OCI-LY3 (cell line): ENCODE measurements around the gene SULT2A1.

Experiments
- H2AFZ ChIP-seq: fragments of 200-600, 300-600 bp; shearing (Covaris generic); 2 replicates; pipeline ENCODE4 v1.6.0; 2014; ENCODE audit warnings: antibody characterized with exemption, low read depth, low read length
- H3K27ac ChIP-seq: fragments of 200-600, 300-600 bp; sonication (generic); 2 replicates; pipeline ENCODE4 v1.5.1; 2014; ENCODE audit warnings: mild to moderate bottlenecking, low read length, moderate library complexity, mixed read lengths
- H3K27me3 ChIP-seq: fragments of 200-600, 300-600 bp; sonication (generic); 2 replicates; pipeline ENCODE4 v1.6.1; 2014; ENCODE audit warnings: low read depth, low read length, mixed read lengths
- H3K36me3 ChIP-seq: fragments of 200-600, 300-600 bp; sonication (generic); replicated peaks from 2 replicates; pipeline ENCODE3; 2014; ENCODE audit warnings: low read depth, low read length, mixed read lengths
- H3K4me1 ChIP-seq: fragments of 300-600, 200-600 bp; sonication (generic); 2 replicates; pipeline ENCODE4 v1.6.1; 2014; ENCODE audit warnings: low read length, mixed read lengths
- H3K4me2 ChIP-seq: fragments of 200-600, 300-600 bp; sonication (generic); 2 replicates; pipeline ENCODE4 v1.6.1; 2014; ENCODE audit warnings: low read length, mixed read lengths
- H3K4me3 ChIP-seq: fragments of 300-600, 200-600 bp; sonication (generic); 2 replicates; pipeline ENCODE4 v1.5.1; 2014; ENCODE audit warnings: antibody characterized with exemption, mild to moderate bottlenecking, low read length, moderate library complexity
- H3K79me2 ChIP-seq: fragments of 300-600, 200-600 bp; shearing (Covaris generic); 2 replicates; pipeline ENCODE4 v1.6.1; 2014; ENCODE audit warnings: mild to moderate bottlenecking, low read length, mixed read lengths
- H3K9ac ChIP-seq: fragments of 300-600, 200-600 bp; shearing (Covaris generic); 2 replicates; pipeline ENCODE4 v1.6.0; 2014; ENCODE audit warnings: mild to moderate bottlenecking, low read length, moderate library complexity
- H3K9me3 ChIP-seq: fragments of 200-600, 300-600 bp; shearing (Covaris generic); 2 replicates; pipeline ENCODE4 v1.6.1; 2014; ENCODE audit warnings: low read length, mixed read lengths; ENCODE audit not compliant: insufficient read depth
- H4K20me1 ChIP-seq: fragments of 200-600, 300-600 bp; sonication (generic); 2 replicates; pipeline ENCODE4 v1.6.1; 2016; ENCODE audit warnings: low read length, mixed read lengths; ENCODE audit not compliant: insufficient read depth
- EZH2phosphoT487 ChIP-seq: fragments of 200-600 bp; shearing (Covaris generic); IDR thresholded peaks from 2 replicates; pipeline ENCODE4 v1.6.1; 2018; ENCODE audit warnings: antibody characterized with exemption, mixed run types, low read depth
- TF ChIP-seq, protein P1 (sequence below): fragments of 200-600, 300-600 bp; sonication (generic); IDR thresholded peaks from 2 replicates; pipeline ENCODE4 v1.5.1; 2014; ENCODE audit warnings: antibody characterized with exemption, low read length, low read depth

SULT2A1 gene

DNA sequence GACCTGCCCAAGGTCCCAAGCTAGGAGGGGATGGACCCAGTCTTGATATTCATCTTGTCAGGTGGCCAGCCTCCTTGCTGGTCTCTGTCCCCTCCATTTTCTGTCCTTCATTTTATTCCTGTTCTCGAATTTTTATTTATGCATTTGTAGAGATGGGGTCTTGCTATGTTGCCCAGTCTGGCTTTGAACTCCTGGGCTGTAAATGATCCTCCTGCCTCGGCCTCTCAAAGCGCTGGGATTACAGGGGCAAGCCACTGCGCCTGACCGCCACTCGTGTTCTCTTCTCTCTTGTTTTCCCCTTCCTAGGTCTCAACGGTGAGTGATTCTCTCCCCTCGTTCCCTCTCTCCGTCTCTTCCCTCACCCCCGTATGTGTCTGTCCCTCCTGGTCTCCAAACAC, 37.7 kb downstream of the SULT2A1 start:
- H3K4me2 ChIP-seq = no peak overlapping the region
- no peaks in the 10 kb centered on the region for H4K20me1 ChIP-seq
- H3K27ac ChIP-seq = no peak overlapping the region
- no peaks in the 10 kb centered on the region for H3K9me3 ChIP-seq
- H3K27me3 ChIP-seq = peaks cover 3% of the 10 kb centered on the region; the same call in 1 of the 2 replicates
- H3K4me3 ChIP-seq = no peak overlapping the region
- no peaks in the 10 kb centered on the region for H3K79me2 ChIP-seq
- no peak overlapping the region for H2AFZ ChIP-seq
- TF ChIP-seq EZH2phosphoT487 = no peak
- TF ChIP-seq, protein P1, sequence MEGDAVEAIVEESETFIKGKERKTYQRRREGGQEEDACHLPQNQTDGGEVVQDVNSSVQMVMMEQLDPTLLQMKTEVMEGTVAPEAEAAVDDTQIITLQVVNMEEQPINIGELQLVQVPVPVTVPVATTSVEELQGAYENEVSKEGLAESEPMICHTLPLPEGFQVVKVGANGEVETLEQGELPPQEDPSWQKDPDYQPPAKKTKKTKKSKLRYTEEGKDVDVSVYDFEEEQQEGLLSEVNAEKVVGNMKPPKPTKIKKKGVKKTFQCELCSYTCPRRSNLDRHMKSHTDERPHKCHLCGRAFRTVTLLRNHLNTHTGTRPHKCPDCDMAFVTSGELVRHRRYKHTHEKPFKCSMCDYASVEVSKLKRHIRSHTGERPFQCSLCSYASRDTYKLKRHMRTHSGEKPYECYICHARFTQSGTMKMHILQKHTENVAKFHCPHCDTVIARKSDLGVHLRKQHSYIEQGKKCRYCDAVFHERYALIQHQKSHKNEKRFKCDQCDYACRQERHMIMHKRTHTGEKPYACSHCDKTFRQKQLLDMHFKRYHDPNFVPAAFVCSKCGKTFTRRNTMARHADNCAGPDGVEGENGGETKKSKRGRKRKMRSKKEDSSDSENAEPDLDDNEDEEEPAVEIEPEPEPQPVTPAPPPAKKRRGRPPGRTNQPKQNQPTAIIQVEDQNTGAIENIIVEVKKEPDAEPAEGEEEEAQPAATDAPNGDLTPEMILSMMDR = no peak
- no peaks in the 10 kb centered on the region for H3K36me3 ChIP-seq
- H3K4me1 ChIP-seq = no peaks in the 10 kb centered on the region
- H3K9ac ChIP-seq = no peak overlapping the region

DNA sequence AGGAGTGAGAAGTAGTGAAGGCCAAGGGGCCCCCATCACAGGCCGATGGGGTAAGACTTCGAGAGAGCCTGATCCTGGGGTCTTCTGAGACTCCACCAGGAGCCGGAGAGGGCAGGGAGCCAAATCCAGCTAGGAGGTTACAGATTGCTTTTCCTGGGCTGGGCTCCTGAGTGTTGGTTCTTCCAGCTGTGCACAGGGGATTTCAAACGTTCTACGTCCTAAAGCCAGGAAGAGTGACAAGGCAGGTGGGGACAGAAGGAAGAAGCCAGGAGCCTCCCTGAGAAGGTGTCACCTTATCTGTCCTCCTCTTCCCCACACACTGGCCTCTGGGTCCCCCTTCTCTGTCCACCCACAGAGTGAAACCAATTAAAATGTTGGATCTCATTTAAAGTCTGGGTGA, 43.2 kb downstream of the SULT2A1 start:
- H3K4me2 ChIP-seq = no peak overlapping the region
- TF ChIP-seq, protein P1 = no peak
- TF ChIP-seq EZH2phosphoT487 = no peak

DNA sequence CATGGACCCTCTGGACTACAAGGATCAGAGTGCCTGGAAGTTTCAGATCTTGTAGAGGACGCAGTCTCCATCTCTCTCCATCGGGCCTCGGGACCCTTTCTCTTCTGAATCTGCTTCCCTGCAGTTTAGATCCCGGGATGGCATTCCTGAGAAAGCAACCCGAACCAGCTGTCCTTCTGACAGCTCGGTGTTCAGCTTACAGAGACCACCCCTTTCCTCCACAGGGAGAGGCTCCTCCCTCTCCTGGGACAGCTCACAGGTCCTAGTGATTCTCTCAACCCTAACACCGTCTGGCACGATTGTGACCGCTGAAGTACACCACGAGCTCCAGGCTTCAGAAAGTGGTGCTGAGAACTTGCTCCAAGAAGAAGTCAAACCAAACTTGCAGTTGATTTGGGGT, 46.2 kb downstream of the SULT2A1 start:
- Histone ChIP-seq H3K27ac (no peak overlapping the region), H2AFZ (no peak overlapping the region)

More for the DNA sequence above, 43.2 kb downstream of the SULT2A1 start:
- H3K9ac ChIP-seq = no peak overlapping the region
- H3K27ac ChIP-seq = no peak overlapping the region
- no peaks in the 10 kb centered on the region for H3K79me2 ChIP-seq
- no peaks in the 10 kb centered on the region for H3K9me3 ChIP-seq
- H3K36me3 ChIP-seq = no peaks in the 10 kb centered on the region
- H4K20me1 ChIP-seq = no peaks in the 10 kb centered on the region
- H3K4me3 ChIP-seq = no peak overlapping the region
- no peaks in the 10 kb centered on the region for H3K4me1 ChIP-seq
- no peak overlapping the region for H2AFZ ChIP-seq
- H3K27me3 ChIP-seq = peaks cover 3% of the 10 kb centered on the region; the same call in 1 of the 2 replicates

DNA sequence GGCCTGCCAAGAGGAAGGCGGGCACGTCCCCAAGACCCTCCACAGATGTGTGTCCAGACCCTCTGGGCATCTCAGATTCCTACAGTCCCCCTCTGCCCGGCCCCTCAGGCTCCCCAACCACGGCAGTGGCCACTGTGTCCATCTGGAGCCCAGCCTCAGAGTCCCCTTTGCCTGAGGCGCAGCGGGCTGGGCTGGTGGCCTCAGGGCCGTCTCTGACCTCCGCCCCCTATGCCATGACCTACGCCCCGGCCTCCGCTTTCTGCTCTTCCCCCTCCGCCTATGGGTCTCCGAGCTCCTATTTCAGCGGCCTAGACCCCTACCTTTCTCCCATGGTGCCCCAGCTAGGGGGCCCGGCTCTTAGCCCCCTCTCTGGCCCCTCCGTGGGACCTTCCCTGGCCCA, 46.7 kb downstream of the SULT2A1 start:
- H3K9me3 ChIP-seq = no peaks in the 10 kb centered on the region
- H2AFZ ChIP-seq = no peak overlapping the region
- H3K4me1 ChIP-seq = no peaks in the 10 kb centered on the region
- peaks cover 3% of the 10 kb centered on the region; the same call in 1 of the 2 replicates for H3K27me3 ChIP-seq
- no peak for TF ChIP-seq EZH2phosphoT487
- TF ChIP-seq, protein P1 = no peak
- no peak overlapping the region for H3K4me3 ChIP-seq
- no peaks in the 10 kb centered on the region for H4K20me1 ChIP-seq
- H3K79me2 ChIP-seq = no peaks in the 10 kb centered on the region
- no peaks in the 10 kb centered on the region for H3K36me3 ChIP-seq
- H3K4me2 ChIP-seq = no peak overlapping the region
- no peak overlapping the region for H3K9ac ChIP-seq
- no peak overlapping the region for H3K27ac ChIP-seq

More for the DNA sequence above, 46.2 kb downstream of the SULT2A1 start:
- Histone ChIP-seq H3K79me2 (no peaks in the 10 kb centered on the region), H3K27me3 (peaks cover 3% of the 10 kb centered on the region; the same call in 1 of the 2 replicates), H3K9me3 (no peaks in the 10 kb centered on the region), H3K4me3 (no peak overlapping the region), H3K4me1 (no peaks in the 10 kb centered on the region), H4K20me1 (no peaks in the 10 kb centered on the region), H3K36me3 (no peaks in the 10 kb centered on the region), H3K9ac (no peak overlapping the region), H3K4me2 (no peak overlapping the region)
- TF ChIP-seq, protein P1 = no peak
- no peak for TF ChIP-seq EZH2phosphoT487
